AG04450 (cell line): ENCODE measurements around the gene OR51B6. TPM values are rescaled to one million over a fixed set of nuclear protein-coding genes. Genes with fewer than 3 reads are reported as not detected.
"Not testable (repeated sequence)": the region's sequence is repeated elsewhere in the genome, so short reads cannot be mapped to it uniquely, and the experiment has no call there.

Experiments
- CTCF ChIA-PET: fragments of 300-600, 350-600 bp; formaldehyde crosslinking; extraction: SDS; loops from one replicate; lab custom pipeline; 2022; ENCODE audit warnings: antibody characterized with exemption, inconsistent platforms; lab: Charles Lee
- POLR2A ChIA-PET: fragments of 350-600 bp; formaldehyde crosslinking; extraction: SDS; loops from one replicate; lab custom pipeline; 2021; ENCODE audit warnings: antibody characterized with exemption, inconsistent platforms; lab: Yijun Ruan, JAX
- DNase-seq: peaks from one replicate; pipeline ENCODE4 v3.0.0-alpha.2; 2011; ENCODE audit warnings: low read depth, low spot score
- H3K27ac ChIP-seq: one replicate; pipeline ENCODE4 v1.5.1; 2012; ENCODE audit warnings: low read depth, low read length, control low read depth
- H3K27me3 ChIP-seq: one replicate; pipeline ENCODE4 v1.6.0; 2012; ENCODE audit warnings: low read length; ENCODE audit not compliant: control insufficient read depth, insufficient read depth
- H3K4me3 ChIP-seq: 2 replicates; pipeline ENCODE4 v1.5.1; 2011; ENCODE audit warnings: mild to moderate bottlenecking, low read depth, low read length, control low read depth
- H3K9me3 ChIP-seq: 2 replicates; pipeline ENCODE4 v1.5.1; 2012; ENCODE audit warnings: low read length; ENCODE audit not compliant: control insufficient read depth, insufficient read depth
- polyA plus RNA-seq: library from polyadenylated mRNA; depleted of rRNA; stranded (reverse); fragments of >200 nt; gene quantifications from 2 replicates; pipeline ENCODE4 v1.2.3, GENCODE V29; 2011
- TF ChIP-seq, protein P1 (sequence below): IDR thresholded peaks from 2 replicates; pipeline ENCODE4 v1.5.1; 2011; ENCODE audit warnings: low read depth, low read length, control low read depth, inconsistent platforms

The OR51B6 gene
- polyA plus RNA-seq, 1 experiment: not detected

DNA sequence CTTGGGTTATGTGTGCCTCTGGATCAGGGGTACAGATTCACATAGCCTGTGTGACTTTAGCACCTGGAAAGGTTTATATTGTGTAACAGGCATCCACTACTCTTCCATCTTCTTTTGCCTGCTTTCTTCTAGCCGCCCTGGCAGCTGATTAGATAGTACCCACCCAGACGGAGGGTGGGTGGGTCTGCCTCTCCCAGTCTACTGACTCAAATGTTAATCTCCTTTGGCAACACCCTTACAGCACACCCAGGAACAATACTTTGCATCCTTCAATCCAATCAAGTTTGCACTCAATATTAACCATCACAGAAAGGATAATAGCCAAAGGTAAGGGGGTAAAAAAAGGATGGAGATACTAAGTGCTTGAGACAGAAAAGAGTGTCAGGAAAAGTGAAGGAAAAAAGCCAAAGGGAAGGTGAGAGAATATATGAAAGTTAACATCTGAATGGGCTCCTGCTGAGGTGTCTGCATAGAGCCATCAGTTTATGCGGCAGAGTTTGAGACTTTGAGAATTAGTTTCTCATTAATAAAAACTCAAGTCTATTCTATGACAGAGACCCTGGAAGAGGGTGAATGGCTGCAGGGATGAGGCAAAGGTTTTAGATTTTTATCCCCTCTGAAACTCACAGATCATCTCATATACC, 2.6 kb upstream of the OR51B6 start:
- Histone ChIP-seq H3K9me3 (no peaks in the 10 kb centered on the region), H3K27ac (no peak overlapping the region), H3K4me3 (no peak overlapping the region), H3K27me3 (no peaks in the 10 kb centered on the region)
- ChIA-PET CTCF (no interaction called here), POLR2A (no interaction called here)
- TF ChIP-seq, protein P1, sequence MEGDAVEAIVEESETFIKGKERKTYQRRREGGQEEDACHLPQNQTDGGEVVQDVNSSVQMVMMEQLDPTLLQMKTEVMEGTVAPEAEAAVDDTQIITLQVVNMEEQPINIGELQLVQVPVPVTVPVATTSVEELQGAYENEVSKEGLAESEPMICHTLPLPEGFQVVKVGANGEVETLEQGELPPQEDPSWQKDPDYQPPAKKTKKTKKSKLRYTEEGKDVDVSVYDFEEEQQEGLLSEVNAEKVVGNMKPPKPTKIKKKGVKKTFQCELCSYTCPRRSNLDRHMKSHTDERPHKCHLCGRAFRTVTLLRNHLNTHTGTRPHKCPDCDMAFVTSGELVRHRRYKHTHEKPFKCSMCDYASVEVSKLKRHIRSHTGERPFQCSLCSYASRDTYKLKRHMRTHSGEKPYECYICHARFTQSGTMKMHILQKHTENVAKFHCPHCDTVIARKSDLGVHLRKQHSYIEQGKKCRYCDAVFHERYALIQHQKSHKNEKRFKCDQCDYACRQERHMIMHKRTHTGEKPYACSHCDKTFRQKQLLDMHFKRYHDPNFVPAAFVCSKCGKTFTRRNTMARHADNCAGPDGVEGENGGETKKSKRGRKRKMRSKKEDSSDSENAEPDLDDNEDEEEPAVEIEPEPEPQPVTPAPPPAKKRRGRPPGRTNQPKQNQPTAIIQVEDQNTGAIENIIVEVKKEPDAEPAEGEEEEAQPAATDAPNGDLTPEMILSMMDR: no peak
- DNase-seq: no peak

- no peaks in the 10 kb centered on the region for H3K9me3 ChIP-seq
- H3K4me3 ChIP-seq: no peak overlapping the region
- H3K27ac ChIP-seq: no peak overlapping the region
- no peaks in the 10 kb centered on the region for H3K27me3 ChIP-seq
- TF ChIP-seq, protein P1: no peak
- CTCF ChIA-PET: interaction anchor here (1.3 kb wide), 1 partner anchor 145 kb away, joined by 6 read pairs; no protein-coding TSS in a partner anchor
- no peak for DNase-seq
- POLR2A ChIA-PET: no interaction called here
Observed at GRCh38 chr11:5349550-5349949, 1.8 kb upstream of the OR51B6 start.

DNA sequence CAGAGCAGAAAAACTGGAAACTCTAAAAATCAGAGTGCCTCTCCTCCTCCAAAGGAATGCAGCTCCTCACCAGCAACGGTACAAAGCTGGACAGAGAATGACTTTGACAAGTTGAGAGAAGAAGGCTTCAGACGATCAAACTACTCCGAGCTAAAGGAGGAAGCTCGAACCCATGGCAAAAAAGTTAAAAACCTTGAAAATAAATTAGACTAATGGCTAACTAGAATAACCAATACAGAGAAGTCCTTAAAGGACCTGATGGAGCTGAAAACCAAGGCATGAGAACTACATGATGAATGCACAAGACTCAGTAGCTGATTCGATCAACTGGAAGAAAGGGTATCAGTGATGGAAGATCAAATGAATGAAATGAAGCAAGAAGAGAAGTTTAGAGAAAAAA, 4.7 kb downstream of the OR51B6 start:
- DNase-seq, H3K27me3 ChIP-seq, CTCF ChIA-PET, H3K9me3 ChIP-seq, H3K27ac ChIP-seq, POLR2A ChIA-PET, H3K4me3 ChIP-seq: not testable (repeated sequence)

GRCh38 chr11:5362017-5362625, 10.8 kb downstream of the OR51B6 start:
- no peak for DNase-seq

GRCh38 chr11:5363679-5364078, 12.4 kb downstream of the OR51B6 start:
- Histone ChIP-seq H3K9me3 (no peaks in the 10 kb centered on the region), H3K27ac (peak overlapping the region; percentile 71), H3K4me3 (no peak overlapping the region), H3K27me3 (no peaks in the 10 kb centered on the region)
- POLR2A ChIA-PET: interaction anchor here (0.7 to 2.0 kb wide), 4 partner anchors 20 to 85 kb away, joined by 3 to 14 read pairs (median 8); partner anchors contain the start of gene OR51B5
- TF ChIP-seq, protein P1: no peak
- CTCF ChIA-PET: interaction anchor here (0.9 to 2.1 kb wide), 4 partner anchors 20 to 239 kb away, joined by 3 to 15 read pairs (median 7); partner anchors contain the start of gene OR51B5
- no peak for DNase-seq

More at GRCh38 chr11:5362017-5362625, 10.8 kb downstream of the OR51B6 start:
- Histone ChIP-seq H3K27ac (peak overlapping the region; percentile 39), H3K4me3 (no peak overlapping the region), H3K9me3 (no peaks in the 10 kb centered on the region), H3K27me3 (no peaks in the 10 kb centered on the region)
- ChIA-PET CTCF (interaction anchor here (0.5 kb wide), 1 partner anchor 153 kb away, joined by 3 read pairs; no protein-coding TSS in a partner anchor), POLR2A (interaction anchor here (0.6 to 0.7 kb wide), 2 partner anchors 24 to 82 kb away, joined by 3 read pairs; no protein-coding TSS in a partner anchor)
- TF ChIP-seq, protein P1: no peak
